A549 (cell line): Measurements from ENCODE around the gene ERMN. TPM values are rescaled to one million over a fixed set of nuclear protein-coding genes. Genes with fewer than 3 reads are reported as not detected.

Source experiments
- ATAC-seq, 2 experiments: fragments of 200-7000 bp in 1 of 2; fragments of >200 bp in 1 of 2; cut with Nextera tagmentation in 1 of 2; cut with Tn5 transposase in 1 of 2; 3 replicates each; pipeline versions ENCODE4 v1.8.0 to v1.9.1; 2018 to 2020; ENCODE audit warnings: mild to moderate bottlenecking in 1 of 2, moderate library complexity in 1 of 2
- CTCF ChIA-PET: fragments of 300-600 bp; sonication (Branson Sonifier 250); formaldehyde crosslinking; extraction: SDS; loops from one replicate; lab custom pipeline; 2021; ENCODE audit warnings: antibody characterized with exemption, inconsistent platforms; lab: Yijun Ruan, JAX
- POLR2A ChIA-PET: fragments of 350-600 bp; formaldehyde crosslinking; extraction: SDS; loops from one replicate; lab custom pipeline; 2021; ENCODE audit warnings: antibody characterized with exemption, inconsistent platforms; lab: Yijun Ruan, JAX
- DNase-seq, 2 experiments: peaks; one replicate each; pipeline versions ENCODE4 v3.0.0 to v3.0.0-alpha.2; 2011 to 2016; ENCODE audit warnings: low read depth in 1 of 2, low spot score in 1 of 2
- FAIRE-seq: peaks from 2 replicates; lab custom pipeline; 2011; peaks lifted over from hg19 to GRCh38; lab: Jason Lieb, UNC
- H3K27ac ChIP-seq, 2 experiments: fragments of >200 bp; sonication (Bioruptor Twin); formaldehyde crosslinking; 3 replicates each; pipeline ENCODE4 v1.5.1; 2016 to 2017
- H3K4me1 ChIP-seq: fragments of >200 bp; sonication (Bioruptor Twin); formaldehyde crosslinking; 3 replicates; pipeline ENCODE4 v1.6.1; 2016
- H3K4me2 ChIP-seq: fragments of >200 bp; sonication (Bioruptor Twin); formaldehyde crosslinking; 3 replicates; pipeline ENCODE4 v1.6.1; 2016
- H3K4me3 ChIP-seq: fragments of >200 bp; sonication (Bioruptor Twin); formaldehyde crosslinking; 3 replicates; pipeline ENCODE4 v1.5.1; 2016
- H3K9me3 ChIP-seq: fragments of >200 bp; sonication (Bioruptor Twin); formaldehyde crosslinking; 3 replicates; pipeline ENCODE4 v1.6.1; 2016
- CEBPB ChIP-seq, 2 experiments: fragments of >200 bp in 1 of 2; sonication (Bioruptor Twin) in 1 of 2; formaldehyde crosslinking in 1 of 2; IDR thresholded peaks; 2 replicates each; pipeline ENCODE4 v1.6.1; 2012 to 2016
- CHD2 ChIP-seq: fragments of 150-350 bp; IDR thresholded peaks from 2 replicates; pipeline ENCODE4 v1.6.1; 2014; ENCODE audit warnings: low read length; ENCODE audit not compliant: partially characterized antibody
- CTCF ChIP-seq: fragments of >200 bp; sonication (Bioruptor Twin); formaldehyde crosslinking; IDR thresholded peaks from 3 replicates; pipeline ENCODE4 v1.5.1; 2016
- FOSB ChIP-seq: fragments of 250-450 bp; sonication (Bioruptor Pico); IDR thresholded peaks from 2 replicates; pipeline ENCODE4 v1.5.0; 2020; ENCODE audit warnings: mild to moderate bottlenecking, moderate library complexity
- FOSL2 ChIP-seq, 2 experiments: fragments of 450-650 bp in 1 of 2; fragments of >200 bp in 1 of 2; sonication (Bioruptor Twin) in 1 of 2; formaldehyde crosslinking; IDR thresholded peaks; 2 replicates each; pipeline versions ENCODE4 v1.5.0 to v1.6.1; 2016 to 2020; ENCODE audit warnings: mild to moderate bottlenecking in 1 of 2, moderate library complexity in 1 of 2
- FOXS1 ChIP-seq: fragments of 250-450 bp; sonication (Bioruptor Pico); IDR thresholded peaks from 2 replicates; pipeline ENCODE4 v1.5.0; 2020; ENCODE audit warnings: mild to moderate bottlenecking, moderate library complexity
- GATA3 ChIP-seq: IDR thresholded peaks from 2 replicates; pipeline ENCODE4 v1.6.1; 2012; ENCODE audit warnings: borderline replicate concordance
- HES2 ChIP-seq: fragments of >200 bp; sonication (Bioruptor Twin); formaldehyde crosslinking; IDR thresholded peaks from 2 replicates; pipeline ENCODE4 v1.6.1; 2016
- HEYL ChIP-seq: fragments of 250-450 bp; sonication (Bioruptor Pico); IDR thresholded peaks from 2 replicates; pipeline ENCODE4 v1.8.0; 2021; ENCODE audit warnings: mild to moderate bottlenecking, moderate library complexity
- HOXB13 ChIP-seq: fragments of 250-450 bp; sonication (Bioruptor Pico); IDR thresholded peaks from 2 replicates; pipeline ENCODE4 v1.5.0; 2020; ENCODE audit warnings: low read depth, mild to moderate bottlenecking, moderate library complexity
- JUN ChIP-seq, 2 experiments: fragments of >200 bp; sonication (Bioruptor Twin); formaldehyde crosslinking; IDR thresholded peaks; 2 replicates in 1 of 2; 3 replicates in 1 of 2; pipeline ENCODE4 v1.6.1; 2016 to 2017
- JUNB ChIP-seq: fragments of >200 bp; sonication (Bioruptor Twin); formaldehyde crosslinking; IDR thresholded peaks from 2 replicates; pipeline ENCODE4 v1.6.1; 2016
- KDM5A ChIP-seq: fragments of 200-600 bp; sonication (generic); IDR thresholded peaks from 2 replicates; pipeline ENCODE4 v1.6.1; 2016; ENCODE audit warnings: antibody characterized with exemption, mild to moderate bottlenecking
- MAZ ChIP-seq: fragments of 150-350 bp; IDR thresholded peaks from 2 replicates; pipeline ENCODE4 v1.6.1; 2014; ENCODE audit warnings: antibody characterized with exemption, low read depth, low read length, borderline replicate concordance
- NPAS2 ChIP-seq: fragments of 250-450 bp; sonication (Bioruptor Pico); IDR thresholded peaks from 2 replicates; pipeline ENCODE4 v1.8.0; 2022; ENCODE audit warnings: mild to moderate bottlenecking, moderate library complexity, borderline replicate concordance
- PBX3 ChIP-seq: IDR thresholded peaks from 2 replicates; pipeline ENCODE4 v1.6.1; 2012
- POLR2A ChIP-seq: IDR thresholded peaks from 2 replicates; pipeline ENCODE4 v1.6.1; 2012; ENCODE audit warnings: mild to moderate bottlenecking, low read length
- REST ChIP-seq: fragments of 200-600 bp; sonication (generic); IDR thresholded peaks from 2 replicates; pipeline ENCODE4 v1.6.1; 2016; ENCODE audit warnings: antibody characterized with exemption, mild to moderate bottlenecking, moderate library complexity
- SMC3 ChIP-seq: fragments of >200 bp; sonication (Bioruptor Twin); formaldehyde crosslinking; IDR thresholded peaks from 3 replicates; pipeline ENCODE4 v1.6.1; 2018; ENCODE audit warnings: inconsistent platforms
- ZC3H11A ChIP-seq: fragments of 450-650 bp; IDR thresholded peaks from 2 replicates; pipeline ENCODE4 v1.6.1; 2014; ENCODE audit warnings: antibody characterized with exemption, mild to moderate bottlenecking
- WGBS: methylation state at CpG from one replicate; pipeline ENCODE4 v1.1.6; 2017; ENCODE audit errors: missing lambda C conversion rate; 5-methylcytosine and 5-hydroxymethylcytosine counted together
- polyA plus RNA-seq, 4 experiments: library from polyadenylated mRNA; depleted of rRNA in 3 of 4; stranded (reverse); fragments of >200 nt; fragmentation: RNase III in 1 of 4; extraction: RNeasy Plus Mini Kit Qiagen cat#74134 plus additional on column Dnase treatment in 1 of 4; gene quantifications; 2 replicates in 3 of 4; 3 replicates in 1 of 4; pipeline ENCODE4 v1.2.3, GENCODE V29; 2011 to 2017

The ERMN gene
- polyA plus RNA-seq, 2 of the 4 experiments (the other 2 are of a cell fraction) = not detected

GRCh38 chr2:157269060-157269459, 56.6 kb downstream of the ERMN start:
- POLR2A ChIA-PET = no interaction called here
- CTCF ChIA-PET = no interaction called here
- Histone ChIP-seq H3K27ac (no peak overlapping the region), H3K4me3 (no peak overlapping the region), H3K4me2 (no peak overlapping the region), H3K4me1 (peaks cover 3% of the 10 kb centered on the region), H3K9me3 (no peaks in the 10 kb centered on the region)
- WGBS = 90% methylated on average over 2 of the region's 2 CpGs
- ATAC-seq = no peak
- no peak for DNase-seq
- TF ChIP-seq CHD2 (no peak), CEBPB (IDR thresholded peaks at IDR 0.05) (no peak), ZC3H11A (no peak), GATA3 (no peak), HOXB13 (CRISPR knock-in tag) (no peak), KDM5A (no peak), SMC3 (no peak), HES2 (no peak), POLR2A (no peak), FOSL2 (IDR thresholded peaks at IDR 0.05) (no peak), FOSL2 (CRISPR knock-in tag; IDR thresholded peaks at IDR 0.05) (no peak), CTCF (no peak), MAZ (no peak), REST (no peak), PBX3 (no peak), NPAS2 (no peak), JUNB (no peak), JUN (IDR thresholded peaks at IDR 0.05) (no peak), FOSB (no peak), FOXS1 (CRISPR knock-in tag) (no peak), HEYL (no peak)
- TF ChIP-seq, all 56 proteins: peak for 0
- no peak for FAIRE-seq

Other genes with a start within 250 kb of the ERMN start
- gene GALNT5, start 68.1 kb downstream of the ERMN start, polyA plus RNA-seq (2011; rRNA removed) = 3.0 and 3.3 TPM in 2 replicates
- gene GALNT5, start 68.1 kb downstream of the ERMN start, polyA plus RNA-seq (2017; fragmentation: RNase III; extraction: RNeasy Plus Mini Kit Qiagen cat#74134 plus additional on column Dnase treatment) = 2.3 to 3.2 TPM (median 2.9 TPM) in 3 replicates
- 0.34 and 0.52 TPM in 2 replicates for gene CYTIP, start 118.3 kb upstream of the ERMN start, polyA plus RNA-seq (2011; rRNA removed)
- gene CYTIP, start 118.3 kb upstream of the ERMN start, polyA plus RNA-seq (2017; fragmentation: RNase III; extraction: RNeasy Plus Mini Kit Qiagen cat#74134 plus additional on column Dnase treatment) = not detected in 3 replicates